GM12878 (cell line): ENCODE data around the gene RASGRF2. TPM values are rescaled to one million over a fixed set of nuclear protein-coding genes. Genes with fewer than 3 reads are reported as not detected.

ENCODE experiments used
- ATAC-seq: fragments of 200-7000 bp; cut with Tn5 transposase; 3 replicates; pipeline ENCODE4 v1.9.1; 2020; ENCODE audit warnings: mild to moderate bottlenecking, moderate library complexity
- BruUV-seq: library from RNA; stranded (reverse); fragments of 400-500 nt; replicated peaks from 2 replicates; lab custom pipeline; 2021; lab: Mats Ljungman, UMichigan
- CTCF ChIA-PET: fragments of 300-600 bp; sonication (Branson Sonifier 250); formaldehyde crosslinking; extraction: SDS; loops from one replicate; lab custom pipeline; 2021; ENCODE audit warnings: inconsistent platforms; lab: Yijun Ruan, JAX
- POLR2A ChIA-PET: fragments of 350-600 bp; formaldehyde crosslinking; extraction: SDS; loops from one replicate; lab custom pipeline; 2021; ENCODE audit warnings: inconsistent platforms; lab: Charles Lee
- RAD21 ChIA-PET: fragments of 300-600 bp; sonication (Branson Sonifier 250); formaldehyde crosslinking; loops from one replicate; lab custom pipeline; 2023; ENCODE audit warnings: antibody characterized with exemption; ENCODE audit not compliant: unreplicated experiment; lab: Charles Lee
- SMC1A ChIA-PET: fragments of 300-600 bp; sonication (Branson Sonifier 250); formaldehyde crosslinking; loops from one replicate; lab custom pipeline; 2023; ENCODE audit not compliant: unreplicated experiment, uncharacterized antibody; lab: Charles Lee
- DNase-seq: peaks from one replicate; pipeline ENCODE4 v3.0.0-alpha.2; 2011; ENCODE audit warnings: low read depth, low spot score
- FAIRE-seq: peaks from 3 replicates; lab custom pipeline; 2011; peaks lifted over from hg19 to GRCh38; lab: Jason Lieb, UNC
- H2AFZ ChIP-seq: 2 replicates; pipeline ENCODE4 v1.6.0; 2011; ENCODE audit warnings: low read depth, low read length, control low read depth; ENCODE audit not compliant: control insufficient read depth
- H3K27ac ChIP-seq: 2 replicates; pipeline ENCODE4 v1.5.1; 2011; ENCODE audit warnings: control low read depth; ENCODE audit not compliant: control insufficient read depth, insufficient read depth
- H3K27me3 ChIP-seq, 2 experiments: replicated peaks in 1 of 2; 2 replicates each; pipeline versions ENCODE4 v1.6.0 to v1.6.1; 2011; ENCODE audit warnings: low read length in 1 of 2; ENCODE audit not compliant: control insufficient read depth in 2 of 2, insufficient read depth in 2 of 2
- H3K36me3 ChIP-seq, 2 experiments: 2 replicates each; pipeline ENCODE4 v1.5.1; 2011; ENCODE audit warnings: low read length in 1 of 2; ENCODE audit not compliant: control insufficient read depth in 2 of 2, insufficient read depth in 2 of 2
- H3K4me1 ChIP-seq: 2 replicates; pipeline ENCODE4 v1.6.1; 2011; ENCODE audit warnings: mild to moderate bottlenecking, low read length, moderate library complexity, mixed read lengths; ENCODE audit not compliant: control insufficient read depth, insufficient read depth
- H3K4me2 ChIP-seq: 2 replicates; pipeline ENCODE4 v1.6.0; 2011; ENCODE audit warnings: control low read depth; ENCODE audit not compliant: control insufficient read depth, insufficient read depth
- H3K4me3 ChIP-seq: fragments of 200-600 bp; sonication (generic); 2 replicates; pipeline ENCODE4 v1.5.1; 2016
- H3K79me2 ChIP-seq: 2 replicates; pipeline ENCODE4 v1.6.0; 2011; ENCODE audit warnings: low read length; ENCODE audit not compliant: control insufficient read depth, insufficient read depth
- H3K9ac ChIP-seq: 2 replicates; pipeline ENCODE4 v1.8.0; 2011; ENCODE audit warnings: low read length, control low read depth, mixed read lengths; ENCODE audit not compliant: control insufficient read depth, insufficient read depth
- H3K9me3 ChIP-seq: replicated peaks from 3 replicates; pipeline ENCODE4 v1.5.1; 2011; ENCODE audit warnings: mild to moderate bottlenecking, low read length; ENCODE audit not compliant: control insufficient read depth, insufficient read depth
- H4K20me1 ChIP-seq: 2 replicates; pipeline ENCODE4 v1.6.0; 2011; ENCODE audit not compliant: control insufficient read depth, insufficient read depth
- RB1 ChIP-seq: fragments of 450-650 bp; formaldehyde crosslinking; IDR thresholded peaks from 2 replicates; pipeline ENCODE4 v1.6.1; 2017; ENCODE audit warnings: mild to moderate bottlenecking, borderline replicate concordance
- SUZ12 ChIP-seq: fragments of 200-600 bp; sonication (generic); IDR thresholded peaks from one replicate; pipeline ENCODE4 v1.6.1; 2018; ENCODE audit warnings: antibody characterized with exemption, mild to moderate bottlenecking; ENCODE audit not compliant: unreplicated experiment
- ZNF592 ChIP-seq: fragments of 450-650 bp; IDR thresholded peaks from 2 replicates; pipeline ENCODE4 v1.6.1; 2017; ENCODE audit warnings: mild to moderate bottlenecking, moderate library complexity
- WGBS: methylation state at CpG from one replicate; pipeline ENCODE4 v1.1.6; 2016; ENCODE audit warnings: low lambda C conversion rate; ENCODE audit not compliant: insufficient replicate concordance, insufficient coverage; ENCODE audit errors: missing lambda C conversion rate; 5-methylcytosine and 5-hydroxymethylcytosine counted together
- in situ Hi-C: fragments of 300-500 bp; cut with MboI; formaldehyde crosslinking; loops from 9 replicates; pipeline ENCODE4 v1.14.3; 2018; ENCODE audit warnings: mixed read lengths
- intact Hi-C: fragments of 100-400 bp; cut with micrococcal nuclease; formaldehyde crosslinking; loops from one replicate; pipeline ENCODE4 v1.14.2; 2022; ENCODE audit not compliant: unreplicated experiment
- polyA plus RNA-seq, 11 experiments: library from polyadenylated mRNA; depleted of rRNA in 4 of 11; unstranded in 6 of 11; stranded (reverse) in 5 of 11; fragments of >200 nt; fragmentation: Nextera tagmentation in 4 of 11; fragmentation: Illumina TruSeq in 1 of 11; extraction: Ambion mirVana in 4 of 11; extraction: Trizol in 1 of 11; gene quantifications; 1 replicate in 1 of 11; 2 replicates in 10 of 11; pipeline versions ENCODE4 v1.2.1 to v1.2.3, GENCODE V29; 2011 to 2016; ENCODE audit warnings: inconsistent platforms in 2 of 11, missing spikeins in 2 of 11, low read depth in 1 of 11
- total RNA-seq, 4 experiments: library from RNA; depleted of rRNA in 3 of 4; stranded (reverse); fragments of >200 nt in 3 of 4; fragmentation: Illumina TruSeq in 1 of 4; extraction: Trizol in 1 of 4; gene quantifications; 2 replicates each; pipeline versions ENCODE4 v1.2.1 to v1.2.3, GENCODE V29; 2013 to 2021

The RASGRF2 gene
- total and polyA plus RNA-seq, 10 of the 15 experiments (the other 5 are each of a cell fraction or from before 2014, with no cell fraction given) = 0.05 to 0.24 (median 0.07) TPM

- no peak for TF ChIP-seq SUZ12
- no peak for TF ChIP-seq RB1
Observed at GRCh38 chr5:80925931-80926330, 34.2 kb upstream of the RASGRF2 start (continued).

- no peaks in the 10 kb centered on the region for H3K27me3 ChIP-seq
- ChIA-PET CTCF (no interaction called here), RAD21 (interaction anchor here (0.6 kb wide), 1 partner anchor 12 kb away, joined by 3 read pairs; no protein-coding TSS in a partner anchor), SMC1A (interaction anchor here (1.0 kb wide), 1 partner anchor 9 kb away, joined by 4 read pairs; no protein-coding TSS in a partner anchor), POLR2A (no interaction called here)
- no peaks in the 10 kb centered on the region for H3K9me3 ChIP-seq
- no peaks in the 10 kb centered on the region; the same call in 1 of the 2 replicates for H3K4me1 ChIP-seq
- no peak for ATAC-seq
- BruUV-seq = no TSS peak
- WGBS = 25% methylated on average over 1 of the region's 1 CpG
- intact Hi-C loops (no loop called here), in situ Hi-C loops (no loop called here)
- no peaks in the 10 kb centered on the region for H4K20me1 ChIP-seq
- H3K27ac ChIP-seq = no peak overlapping the region
- no peak overlapping the region for H2AFZ ChIP-seq
- FAIRE-seq = no peak
- no peak overlapping the region for H3K4me2 ChIP-seq
- no peaks in the 10 kb centered on the region for H3K79me2 ChIP-seq
- H3K36me3 ChIP-seq = no peaks in the 10 kb centered on the region
- no peak overlapping the region for H3K9ac ChIP-seq
- no peak for TF ChIP-seq ZNF592
- no peak for DNase-seq
- H3K4me3 ChIP-seq = no peak overlapping the region
Observed at GRCh38 chr5:80926536-80926935, 33.6 kb upstream of the RASGRF2 start.
